HG02840 (cell line): ENCODE results near the gene RNF115.
"Not testable (repeated sequence)": the region's sequence is repeated elsewhere in the genome, so short reads cannot be mapped to it uniquely, and the experiment has no call there.

Source experiments
- ATAC-seq: cut with Tn5 transposase; IDR thresholded peaks from one replicate; pipeline ENCODE4 v1.9.1; 2021; ENCODE audit warnings: mild to moderate bottlenecking, moderate library complexity, moderate number of reproducible peaks; ENCODE audit not compliant: unreplicated experiment, low FRiP score

Gene RNF115

GRCh38 chr1:145747398-145748247, 76.3 kb downstream of the RNF115 start:
- ATAC-seq = no peak

DNA sequence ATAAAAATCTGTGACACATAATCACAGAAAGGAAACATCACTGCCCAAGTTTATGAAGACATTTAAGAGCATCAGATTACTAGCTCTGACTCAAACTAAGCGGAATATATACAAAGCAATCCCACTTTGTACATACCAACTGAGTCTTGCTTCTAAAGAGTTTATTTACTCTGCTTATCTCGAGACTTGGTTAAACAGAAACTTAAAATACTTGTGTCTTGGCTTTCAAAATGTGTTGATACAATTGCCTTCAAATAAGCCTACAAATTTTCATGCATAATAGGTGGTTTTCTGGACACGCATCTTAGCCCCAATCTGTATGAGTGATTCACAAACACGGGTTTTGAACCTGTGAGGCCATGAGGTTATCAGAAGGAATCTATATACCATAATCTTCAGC, 83.6 kb downstream of the RNF115 start:
- ATAC-seq = no peak

DNA sequence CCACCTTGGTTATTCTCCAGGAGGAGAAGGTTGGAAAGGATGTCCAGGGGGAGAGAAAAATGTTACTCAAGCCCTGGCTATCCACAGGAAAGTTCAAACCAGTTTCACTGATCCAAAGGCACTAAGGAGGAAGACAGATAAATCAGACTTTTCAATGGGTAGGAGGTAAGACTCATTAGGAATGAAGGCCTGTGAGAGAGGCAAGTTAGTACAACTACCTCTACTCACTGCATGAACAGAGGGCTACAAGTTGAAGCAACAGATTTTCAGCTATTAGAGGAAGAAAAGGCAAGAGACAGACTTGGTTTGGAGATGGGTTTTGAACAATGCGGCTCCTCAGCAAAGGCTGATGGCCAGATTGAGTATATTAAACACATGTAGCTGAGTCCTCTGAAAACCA, 87.7 kb downstream of the RNF115 start:
- no peak for ATAC-seq

GRCh38 chr1:145730900-145731299, 93.0 kb downstream of the RNF115 start:
- ATAC-seq = no peak

DNA sequence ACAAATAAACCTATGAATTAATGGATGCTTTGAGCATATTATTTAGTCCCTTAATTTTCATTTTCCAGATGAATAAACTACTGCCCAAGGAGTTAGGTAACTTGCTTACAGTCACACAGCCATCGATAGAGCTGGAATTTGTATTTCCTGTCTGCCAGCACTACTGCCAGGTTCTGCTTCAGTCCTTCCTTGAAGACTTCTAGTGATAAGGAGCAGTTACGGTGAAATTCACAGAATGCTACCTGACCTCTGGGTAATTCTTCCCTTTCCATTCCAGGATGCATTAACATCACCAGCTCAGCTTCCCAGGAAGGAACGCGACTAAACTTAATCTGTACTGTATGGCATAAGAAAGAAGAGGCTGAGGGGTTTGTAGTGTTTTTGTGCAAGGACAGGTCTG, 93.4 kb downstream of the RNF115 start:
- no peak for ATAC-seq

- ATAC-seq = no peak
Measured at GRCh38 chr1:145729666-145730436, 94.0 kb downstream of the RNF115 start.

GRCh38 chr1:145729196-145729595, 94.7 kb downstream of the RNF115 start:
- ATAC-seq = no peak

GRCh38 chr1:145726193-145726592, 97.7 kb downstream of the RNF115 start:
- ATAC-seq = not testable (repeated sequence)

DNA sequence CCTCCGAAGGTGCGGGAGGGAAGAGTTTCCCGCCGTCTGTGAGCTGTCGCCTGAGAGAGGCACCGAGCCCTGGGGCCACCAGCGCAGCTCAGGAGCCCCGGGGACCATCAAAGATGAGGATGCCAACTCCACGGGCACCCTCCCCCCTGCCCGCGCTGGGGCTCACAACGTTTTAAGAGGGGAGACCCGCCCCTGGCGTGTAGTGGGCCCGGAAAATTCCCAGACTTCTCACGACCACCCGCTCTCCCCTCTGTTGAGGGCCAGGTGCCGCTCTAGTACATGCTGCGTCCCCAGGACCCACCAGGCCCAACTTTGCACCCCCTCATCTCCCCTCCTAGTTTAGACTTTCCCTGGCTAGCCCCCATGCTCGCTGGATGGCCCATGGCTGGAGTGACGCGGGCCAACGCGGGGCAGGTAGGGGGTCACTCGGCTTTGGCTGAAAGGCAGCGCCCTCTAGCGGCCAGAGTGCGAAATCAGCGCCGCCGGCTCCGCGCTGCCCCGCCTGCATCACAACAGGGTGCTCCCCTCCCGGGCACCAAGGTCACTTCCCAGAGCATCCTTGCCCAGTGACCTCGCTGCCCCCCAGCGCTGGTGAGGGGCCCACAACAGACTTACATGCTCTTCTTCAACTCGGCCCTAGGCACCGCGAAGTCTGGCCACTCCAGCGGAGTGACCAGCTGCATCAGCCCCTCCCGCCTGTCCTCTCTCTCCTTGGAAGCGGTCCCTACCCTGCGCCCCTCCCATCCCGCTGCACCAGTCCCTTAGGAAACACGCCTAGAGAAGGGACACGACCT, 102.8 kb downstream of the RNF115 start:
- no peak for ATAC-seq

DNA sequence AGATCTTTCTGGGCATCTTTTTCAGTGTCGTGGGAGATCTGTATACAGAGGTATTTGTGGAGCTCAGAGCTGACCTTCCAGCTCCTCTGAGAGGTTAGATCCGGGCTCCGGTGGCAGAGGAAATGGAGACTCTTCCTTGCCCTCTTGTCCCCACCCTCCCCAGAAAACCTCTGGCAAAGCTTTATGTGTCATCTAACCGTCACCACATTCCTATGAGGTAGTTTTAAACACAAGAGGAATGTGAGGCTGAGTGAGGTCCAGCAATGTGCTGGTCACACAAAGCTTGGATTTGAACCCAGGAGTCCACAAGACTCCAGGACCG, 103.4 kb downstream of the RNF115 start:
- ATAC-seq = no peak

DNA sequence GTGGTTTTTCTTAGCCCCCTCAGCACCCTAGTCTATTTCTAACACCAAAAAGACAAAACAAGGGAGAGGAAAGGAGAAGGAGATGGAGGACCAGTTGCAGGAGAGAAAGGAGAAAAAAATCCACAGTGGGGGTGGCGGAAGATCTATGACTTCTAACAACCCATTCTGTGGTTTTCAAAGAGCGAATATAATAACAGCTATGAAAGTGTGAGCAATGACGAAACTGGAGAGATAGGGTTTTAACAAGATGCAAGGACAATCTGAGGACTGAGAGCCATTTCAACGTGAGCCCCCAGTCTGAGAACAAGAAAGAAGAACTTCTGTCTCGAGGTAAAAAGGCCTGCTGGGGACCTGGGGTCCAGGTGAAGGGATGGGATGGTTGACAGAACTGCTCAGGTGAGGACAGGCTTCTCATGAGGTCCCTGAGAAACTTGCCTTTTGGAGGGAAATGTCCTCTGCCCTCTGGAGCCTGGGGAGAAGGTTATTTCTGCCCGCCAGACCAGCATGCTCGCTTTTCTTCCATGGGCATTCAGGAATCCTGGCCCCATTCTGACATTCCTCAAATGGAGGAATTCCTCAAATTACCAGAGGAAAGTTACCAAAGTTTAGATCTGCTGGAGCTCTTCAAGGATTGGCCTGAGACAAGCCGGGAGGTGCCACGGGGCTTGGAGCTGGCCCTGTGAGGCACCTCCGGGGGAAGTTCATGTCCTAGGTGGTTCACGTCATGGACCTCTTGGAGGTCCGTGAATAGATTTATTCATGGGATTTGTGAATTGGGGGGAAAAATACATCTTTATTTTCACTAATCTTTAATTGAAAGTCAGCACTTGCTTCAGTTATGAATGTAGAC, 104.4 kb downstream of the RNF115 start, which contains the start of gene CD160:
CD160 (plus strand) TSS at position 270 of the 850 bp plus-strand sequence. CDS start 8,829 bp downstream, outside the sequence.
- no peak for ATAC-seq

DNA sequence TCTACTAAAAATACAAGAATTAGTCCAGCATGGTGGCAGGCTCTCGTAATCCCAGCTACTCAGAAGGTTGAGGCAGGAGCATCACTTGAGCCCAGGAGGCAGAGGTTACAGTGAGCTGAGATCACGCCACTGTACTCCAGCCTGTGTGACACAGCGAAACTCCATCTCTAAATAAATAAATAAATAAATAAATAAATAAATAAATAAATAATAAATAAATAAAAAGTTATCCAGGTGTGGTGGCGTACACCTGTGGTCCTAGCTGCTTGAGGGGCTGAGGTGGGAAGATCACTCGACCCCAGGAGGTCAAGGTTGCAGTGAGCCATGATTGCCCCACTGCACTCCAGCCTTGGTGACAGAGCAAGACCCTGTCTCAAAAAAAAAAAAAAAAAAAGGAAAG, 105.4 kb downstream of the RNF115 start:
- ATAC-seq = not testable (repeated sequence)

- ATAC-seq = no peak
Measured at GRCh38 chr1:145717833-145718232, 106.1 kb downstream of the RNF115 start.

DNA sequence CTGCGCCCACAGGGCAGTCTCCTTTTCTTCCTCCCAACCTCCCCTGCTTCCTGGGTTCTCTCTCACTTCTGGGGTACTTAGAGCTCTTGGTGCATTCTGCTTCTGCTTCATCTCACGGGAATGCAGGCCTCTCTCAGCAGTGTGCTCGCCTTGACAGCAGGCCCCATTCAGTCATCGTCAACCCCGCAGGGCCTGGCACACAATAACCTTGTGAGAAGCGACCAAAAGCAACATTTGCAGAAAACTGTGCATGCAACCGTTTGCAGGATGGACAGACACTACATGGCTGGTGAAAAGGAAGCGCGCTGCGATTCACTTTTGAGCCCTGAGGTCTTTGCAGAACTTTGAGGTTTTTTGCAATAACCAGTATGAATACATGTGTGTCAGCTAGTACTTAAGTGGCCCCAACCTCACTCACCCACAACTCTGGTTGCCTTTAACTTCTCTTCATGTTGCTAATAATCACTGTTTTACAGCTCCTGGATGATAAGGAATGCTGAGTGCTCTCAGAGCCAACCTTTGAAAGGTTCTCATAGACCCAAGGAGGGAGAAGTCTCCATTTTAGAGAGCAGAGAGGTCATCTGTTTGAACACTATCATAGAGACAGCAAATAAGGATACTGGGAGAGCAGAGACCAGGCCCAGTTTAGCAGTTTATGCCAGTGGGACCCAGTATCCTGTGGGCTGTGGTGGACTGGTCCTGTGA, 107.1 kb downstream of the RNF115 start:
- ATAC-seq = no peak

GRCh38 chr1:145714524-145715111, 109.3 kb downstream of the RNF115 start:
- ATAC-seq = no peak

DNA sequence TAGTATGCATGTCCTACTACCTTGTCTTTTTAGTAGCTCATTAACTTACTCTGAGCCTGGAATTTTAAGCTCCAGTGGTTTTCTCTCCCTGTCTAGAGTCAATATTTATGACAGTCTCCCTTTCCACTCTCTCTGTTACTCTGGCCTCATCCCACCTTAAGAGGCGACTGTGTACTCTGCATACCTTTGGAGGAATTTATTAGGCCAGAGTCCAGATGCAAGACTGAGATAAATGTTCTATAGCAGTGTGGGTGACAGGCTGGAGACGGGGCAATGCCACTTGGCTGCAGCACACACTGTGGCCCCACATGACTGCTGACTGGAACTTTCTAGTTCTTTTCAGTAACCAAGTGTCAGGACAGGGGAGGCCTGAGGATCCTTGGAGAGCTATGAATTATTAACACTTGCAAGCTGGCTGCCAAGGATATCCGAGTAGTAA, 112.7 kb downstream of the RNF115 start:
- no peak for ATAC-seq

- no peak for ATAC-seq
Measured at GRCh38 chr1:145710291-145711027, 113.4 kb downstream of the RNF115 start.

GRCh38 chr1:145708063-145708462, 115.8 kb downstream of the RNF115 start:
- no peak for ATAC-seq
